CD4-positive, alpha-beta T cell treated with Interleukin-21 for 1 hour (primary cell): ENCODE data around the gene TRHDE.

ENCODE experiments used
- DNase-seq: peaks from one replicate; pipeline ENCODE4 v3.0.0-alpha.2; 2020

The TRHDE gene

GRCh38 chr12:72522411-72522810, 250.2 kb downstream of the TRHDE start:
- no peak for DNase-seq

- no peak for DNase-seq
Observed at GRCh38 chr12:72523754-72524153, 251.6 kb downstream of the TRHDE start.

- no peak for DNase-seq
Observed at GRCh38 chr12:72535212-72535990, 263.2 kb downstream of the TRHDE start.

GRCh38 chr12:72540811-72541210, 268.6 kb downstream of the TRHDE start:
- DNase-seq, result no peak

- DNase-seq, result no peak
Observed at GRCh38 chr12:72543777-72544467, 271.8 kb downstream of the TRHDE start.

- no peak for DNase-seq
Observed at GRCh38 chr12:72546106-72546505, 273.9 kb downstream of the TRHDE start.

- no peak for DNase-seq
Observed at GRCh38 chr12:72547573-72547972, 275.4 kb downstream of the TRHDE start.

GRCh38 chr12:72549184-72549583, 277.0 kb downstream of the TRHDE start:
- no peak for DNase-seq

GRCh38 chr12:72560003-72560769, 288.0 kb downstream of the TRHDE start:
- no peak for DNase-seq

- no peak for DNase-seq
Observed at GRCh38 chr12:72570601-72571000, 298.4 kb downstream of the TRHDE start.

GRCh38 chr12:72574138-72574537, 302.0 kb downstream of the TRHDE start:
- DNase-seq, result no peak

- no peak for DNase-seq
Observed at GRCh38 chr12:72578327-72578726, 306.2 kb downstream of the TRHDE start.

GRCh38 chr12:72586456-72586855, 314.3 kb downstream of the TRHDE start:
- DNase-seq, result no peak

GRCh38 chr12:72602581-72602980, 330.4 kb downstream of the TRHDE start:
- no peak for DNase-seq

- no peak for DNase-seq
Observed at GRCh38 chr12:72605975-72606374, 333.8 kb downstream of the TRHDE start.

- no peak for DNase-seq
Observed at GRCh38 chr12:72610342-72610741, 338.2 kb downstream of the TRHDE start.

GRCh38 chr12:72610854-72611358, 338.7 kb downstream of the TRHDE start:
- DNase-seq, result no peak

GRCh38 chr12:72612171-72612570, 340.0 kb downstream of the TRHDE start:
- no peak for DNase-seq

- no peak for DNase-seq
Observed at GRCh38 chr12:72618764-72619163, 346.6 kb downstream of the TRHDE start.

- no peak for DNase-seq
Observed at GRCh38 chr12:72622556-72622955, 350.4 kb downstream of the TRHDE start.

GRCh38 chr12:72631926-72632685, 359.9 kb downstream of the TRHDE start:
- no peak for DNase-seq

GRCh38 chr12:72642706-72643105, 370.5 kb downstream of the TRHDE start:
- no peak for DNase-seq

GRCh38 chr12:72647139-72647538, 375.0 kb downstream of the TRHDE start:
- DNase-seq, result no peak
